GM23338 (cell line): Measurements from ENCODE around the gene KNG1. TPM values are rescaled to one million over a fixed set of nuclear protein-coding genes. Genes with fewer than 3 reads are reported as not detected.
A peak's percentile ranks its signal among the peaks of the same experiment; 100 is the strongest.

ENCODE experiments used
- ATAC-seq: fragments of 200-7000 bp; cut with Tn5 transposase; 3 replicates; pipeline ENCODE4 v1.9.1; 2020
- DNase-seq: peaks from one replicate; pipeline ENCODE4 v3.0.0-alpha.2; 2015; ENCODE audit warnings: low spot score
- H2AFZ ChIP-seq: fragments of 200-600 bp; sonication (generic); 2 replicates; pipeline ENCODE4 v1.8.0; 2016; ENCODE audit warnings: antibody characterized with exemption, mild to moderate bottlenecking, moderate library complexity
- H3F3A ChIP-seq: fragments of 200-600 bp; sonication (generic); replicated peaks from 2 replicates; pipeline ENCODE4 v1.8.0; 2017; ENCODE audit warnings: antibody characterized with exemption, mixed run types, low read depth
- H3K27ac ChIP-seq: fragments of 200-600 bp; sonication (generic); 2 replicates; pipeline ENCODE4 v1.6.1; 2016; ENCODE audit warnings: low read depth
- H3K27me3 ChIP-seq: fragments of 200-600 bp; sonication (generic); 2 replicates; pipeline ENCODE4 v1.8.0; 2016; ENCODE audit warnings: mild to moderate bottlenecking, mixed run types, moderate library complexity; ENCODE audit not compliant: insufficient read depth
- H3K36me3 ChIP-seq: fragments of 200-600 bp; sonication (generic); 2 replicates; pipeline ENCODE4 v1.8.0; 2016; ENCODE audit warnings: mild to moderate bottlenecking; ENCODE audit not compliant: insufficient read depth
- H3K4me1 ChIP-seq: fragments of 200-600 bp; sonication (generic); 2 replicates; pipeline ENCODE4 v1.8.0; 2016; ENCODE audit warnings: mild to moderate bottlenecking, moderate library complexity; ENCODE audit not compliant: insufficient read depth
- H3K4me2 ChIP-seq: fragments of 200-600 bp; sonication (generic); 2 replicates; pipeline ENCODE4 v1.7.1; 2017; ENCODE audit warnings: mixed run types
- H3K4me3 ChIP-seq: fragments of 200-600 bp; sonication (generic); 2 replicates; pipeline ENCODE4 v1.6.1; 2016; ENCODE audit warnings: mixed run types
- H3K79me2 ChIP-seq: fragments of 200-600 bp; sonication (generic); replicated peaks from 2 replicates; pipeline ENCODE4 v1.8.0; 2017; ENCODE audit warnings: mild to moderate bottlenecking; ENCODE audit not compliant: insufficient read depth
- H3K9me2 ChIP-seq: fragments of 200-600 bp; sonication (generic); 2 replicates; pipeline ENCODE4 v1.8.0; 2017; ENCODE audit not compliant: insufficient read depth
- H4K20me1 ChIP-seq: fragments of 200-600 bp; sonication (generic); replicated peaks from 2 replicates; pipeline ENCODE4 v1.8.0; 2017; ENCODE audit warnings: mild to moderate bottlenecking; ENCODE audit not compliant: insufficient read depth
- H3K27ac Mint-ChIP-seq: 2 replicates; pipeline ENCODE4 v1.8.0; 2020; ENCODE audit warnings: inconsistent platforms, mild to moderate bottlenecking, moderate library complexity, mixed read lengths
- H3K27me3 Mint-ChIP-seq: 3 replicates; pipeline ENCODE4 v1.8.0; 2022; ENCODE audit warnings: low read depth, mild to moderate bottlenecking, moderate library complexity, mixed read lengths, inconsistent platforms; ENCODE audit not compliant: insufficient read depth, poor library complexity
- H3K36me3 Mint-ChIP-seq: 3 replicates; pipeline ENCODE4 v1.8.0; 2021; ENCODE audit warnings: low read depth, mild to moderate bottlenecking, inconsistent platforms, moderate library complexity, mixed read lengths
- H3K4me1 Mint-ChIP-seq: 3 replicates; pipeline ENCODE4 v1.8.0; 2020; ENCODE audit warnings: mild to moderate bottlenecking, inconsistent platforms, mixed read lengths
- H3K4me3 Mint-ChIP-seq: 3 replicates; pipeline ENCODE4 v1.8.0; 2021; ENCODE audit warnings: moderate library complexity, mild to moderate bottlenecking, inconsistent platforms, mixed read lengths
- H3K9me3 Mint-ChIP-seq: 3 replicates; pipeline ENCODE4 v1.8.0; 2020; ENCODE audit warnings: moderate library complexity, mild to moderate bottlenecking, inconsistent platforms, mixed read lengths
- POLR2AphosphoS5 ChIP-seq: IDR thresholded peaks from 2 replicates; pipeline ENCODE4 v1.6.1; 2016; ENCODE audit warnings: antibody characterized with exemption, low read depth
- ZNF114 ChIP-seq: fragments of 250-450 bp; sonication (Bioruptor Pico); IDR thresholded peaks from 2 replicates; pipeline ENCODE4 v1.5.0; 2020; ENCODE audit warnings: mild to moderate bottlenecking, moderate library complexity
- microRNA counts: library from miRNA; unstranded; fragments of <30 nt; microRNA quantifications from one replicate; lab custom pipeline; 2017
- microRNA-seq: library from miRNA; unstranded; fragments of <30 nt; microRNA quantifications from one replicate; pipeline ENCODE4, GENCODE V29; 2017
- polyA plus RNA-seq: library from polyadenylated mRNA; unstranded; fragments of >200 nt; fragmentation: Nextera tagmentation; extraction: Ambion mirVana; gene quantifications from 2 replicates; pipeline ENCODE4 v1.2.1, GENCODE V29; 2016
- small RNA-seq: library from RNA; depleted of rRNA; stranded (forward); fragments of <200 nt; gene quantifications from one replicate; pipeline ENCODE3, GENCODE V24; 2014; ENCODE audit warnings: low replicate concordance
- total RNA-seq: library from RNA; depleted of rRNA; stranded (reverse); fragments of >200 nt; shearing (Covaris generic); gene quantifications from 2 replicates; pipeline ENCODE4 v1.2.3, GENCODE V29; 2014; rRNA removed

KNG1 gene
- total and polyA plus RNA-seq, 2 experiments from 2014 or later = 0.49 TPM; not detected in 1

DNA sequence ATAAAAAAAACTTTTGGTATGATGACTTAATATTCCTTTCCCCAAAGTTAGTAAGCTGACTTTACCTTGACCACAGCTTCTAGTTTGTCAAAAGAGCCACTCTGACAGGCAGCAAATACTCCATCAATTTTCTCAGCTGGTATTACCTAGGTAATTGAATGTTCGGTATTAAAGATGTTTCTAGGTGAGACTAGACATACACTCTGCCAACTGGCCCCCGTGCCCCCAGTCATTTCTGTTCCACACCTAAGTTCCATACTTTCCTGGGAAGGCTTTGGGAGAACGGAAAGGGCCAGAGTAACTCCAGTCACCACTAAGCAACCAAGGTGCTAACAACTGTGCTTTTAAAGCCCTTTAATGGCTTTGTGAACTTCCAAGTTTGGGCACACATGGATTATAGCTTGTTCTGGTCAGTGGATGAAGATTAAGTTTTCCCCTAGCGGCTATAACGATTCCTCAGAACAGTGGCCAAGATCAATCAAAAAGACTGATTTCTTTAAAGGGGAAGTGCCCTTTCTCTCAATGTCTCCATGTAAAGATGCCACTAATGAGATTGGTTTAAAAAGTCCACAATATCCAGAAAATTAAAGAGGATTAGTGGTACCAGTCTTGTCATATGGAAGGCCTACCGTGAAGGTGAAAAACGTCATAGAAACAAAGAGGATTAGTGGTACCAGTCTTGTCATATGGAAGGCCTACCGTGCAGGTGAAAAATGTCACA, 73.3 kb downstream of the KNG1 start:
- ATAC-seq (peak; percentile 55), DNase-seq (peak; percentile 40)
- no peak overlapping the region for H3K4me3 ChIP-seq
- H3K27ac Mint-ChIP-seq = peak overlapping the region; percentile 11; the same call in 1 of the 2 replicates
- H3K79me2 ChIP-seq = peaks cover 27% of the 10 kb centered on the region
- H3K36me3 ChIP-seq = peaks cover 78% of the 10 kb centered on the region
- peaks cover 25% of the 10 kb centered on the region for H3K27me3 Mint-ChIP-seq
- TF ChIP-seq POLR2AphosphoS5 (peak; percentile 56), ZNF114 (CRISPR knock-in tag) (no peak)
- peak overlapping the region; percentile 15; the same call in 1 of the 2 replicates for H3K27ac ChIP-seq
- peaks cover 16% of the 10 kb centered on the region for H3K4me1 Mint-ChIP-seq
- peaks cover 6% of the 10 kb centered on the region for H3K4me1 ChIP-seq
- no peaks in the 10 kb centered on the region for H3K27me3 ChIP-seq
- no peak overlapping the region for H2AFZ ChIP-seq
- no peaks in the 10 kb centered on the region for H3K9me2 ChIP-seq
- H3K9me3 Mint-ChIP-seq = no peaks in the 10 kb centered on the region
- H3K4me3 Mint-ChIP-seq = no peak overlapping the region
- H3F3A ChIP-seq = peaks cover 84% of the 10 kb centered on the region
- H3K4me2 ChIP-seq = no peak overlapping the region
- peaks cover 34% of the 10 kb centered on the region for H4K20me1 ChIP-seq
- H3K36me3 Mint-ChIP-seq = peaks cover 98% of the 10 kb centered on the region

MicroRNAs encoded within 50 kb of the gene (microRNA counts, 767-probe panel; counts per million panel counts)
- not detected for microRNA hsa-miR-1248 (lab: Ali Mortazavi, UCI)

Small RNA genes lying within 50 kb of the gene (microRNA-seq; reads per million reads assigned to microRNA genes)
- gene MIR1248 = 2.0 reads per million

Small RNA genes lying within 50 kb of the gene (small RNA-seq; reads per million reads assigned to genes)
- gene RF00092 (not detected), gene RNU6-1105P (not detected), gene SNORA4 (not detected), gene SNORA63 (not detected), gene SNORA81 (not detected), gene SNORD2 (not detected)

Other genes starting within 250 kb of the KNG1 start
- 0.74 and 2.9 TPM in 2 replicates for gene CRYGS, start 173.0 kb upstream of the KNG1 start, total RNA-seq
- 1.8 and 2.0 TPM in 2 replicates for gene CRYGS, start 173.0 kb upstream of the KNG1 start, polyA plus RNA-seq
- gene TBCCD1, start 150.0 kb upstream of the KNG1 start, total RNA-seq = 16.7 and 22.6 TPM in 2 replicates
- 5.8 and 7.3 TPM in 2 replicates for gene TBCCD1, start 150.0 kb upstream of the KNG1 start, polyA plus RNA-seq
- gene DNAJB11, start 146.6 kb upstream of the KNG1 start, total RNA-seq = 72.5 and 72.6 TPM in 2 replicates
- gene DNAJB11, start 146.6 kb upstream of the KNG1 start, polyA plus RNA-seq = 66.3 and 85.6 TPM in 2 replicates
- 0.10 TPM in 1 of 2 replicates, not detected in the other for gene AHSG, start 104.3 kb upstream of the KNG1 start, total RNA-seq
- gene AHSG, start 104.3 kb upstream of the KNG1 start, polyA plus RNA-seq = 0.18 and 0.21 TPM in 2 replicates
- not detected in 2 replicates for gene FETUB, start 77.0 kb upstream of the KNG1 start, total RNA-seq
- 0.26 TPM in 1 of 2 replicates, not detected in the other for gene FETUB, start 77.0 kb upstream of the KNG1 start, polyA plus RNA-seq
- not detected in 2 replicates for gene HRG, start 51.3 kb upstream of the KNG1 start, total RNA-seq
- gene HRG, start 51.3 kb upstream of the KNG1 start, polyA plus RNA-seq = not detected in 2 replicates
- 666 and 697 TPM in 2 replicates for gene EIF4A2, start 66.2 kb downstream of the KNG1 start, total RNA-seq
- gene EIF4A2, start 66.2 kb downstream of the KNG1 start, polyA plus RNA-seq = 386 and 433 TPM in 2 replicates
- 107 and 109 TPM in 2 replicates for gene RFC4, start 89.1 kb downstream of the KNG1 start, total RNA-seq
- gene RFC4, start 89.1 kb downstream of the KNG1 start, polyA plus RNA-seq = 60.3 and 73.3 TPM in 2 replicates
- gene ADIPOQ, start 125.4 kb downstream of the KNG1 start, total RNA-seq = not detected in 2 replicates
- not detected in 2 replicates for gene ADIPOQ, start 125.4 kb downstream of the KNG1 start, polyA plus RNA-seq
- gene ST6GAL1, start 213.2 kb downstream of the KNG1 start, total RNA-seq = 51.6 and 65.1 TPM in 2 replicates
- 13.5 and 17.6 TPM in 2 replicates for gene ST6GAL1, start 213.2 kb downstream of the KNG1 start, polyA plus RNA-seq